ENCODE data around the gene NPAS3.

GRCh38 chr14:33839193-33840076 is 900.8 kb downstream of the NPAS3 start:
- TF ChIP-seq CTCF (IDR thresholded peaks at IDR 0.05) (peak; percentile 80 to 87 (median 82)), POLR2AphosphoS5 (IDR thresholded peaks at IDR 0.05) (no peak), EP300 (IDR thresholded peaks at IDR 0.05) (no peak)
